Stimulated activated CD4-positive, alpha-beta T cell treated with anti-CD3 and anti-CD28 coated beads, Interleukin-2, amount 100 ng/mL, for 24 hours (primary cell): Measurements from ENCODE around the gene DCLRE1B.
"Not testable (repeated sequence)": the region's sequence is repeated elsewhere in the genome, so short reads cannot be mapped to it uniquely, and the experiment has no call there.

Experiments used
- DNase-seq, 2 donors: peaks; one replicate each; pipeline ENCODE4 v3.0.0-alpha.2; 2020

Gene DCLRE1B

DNA sequence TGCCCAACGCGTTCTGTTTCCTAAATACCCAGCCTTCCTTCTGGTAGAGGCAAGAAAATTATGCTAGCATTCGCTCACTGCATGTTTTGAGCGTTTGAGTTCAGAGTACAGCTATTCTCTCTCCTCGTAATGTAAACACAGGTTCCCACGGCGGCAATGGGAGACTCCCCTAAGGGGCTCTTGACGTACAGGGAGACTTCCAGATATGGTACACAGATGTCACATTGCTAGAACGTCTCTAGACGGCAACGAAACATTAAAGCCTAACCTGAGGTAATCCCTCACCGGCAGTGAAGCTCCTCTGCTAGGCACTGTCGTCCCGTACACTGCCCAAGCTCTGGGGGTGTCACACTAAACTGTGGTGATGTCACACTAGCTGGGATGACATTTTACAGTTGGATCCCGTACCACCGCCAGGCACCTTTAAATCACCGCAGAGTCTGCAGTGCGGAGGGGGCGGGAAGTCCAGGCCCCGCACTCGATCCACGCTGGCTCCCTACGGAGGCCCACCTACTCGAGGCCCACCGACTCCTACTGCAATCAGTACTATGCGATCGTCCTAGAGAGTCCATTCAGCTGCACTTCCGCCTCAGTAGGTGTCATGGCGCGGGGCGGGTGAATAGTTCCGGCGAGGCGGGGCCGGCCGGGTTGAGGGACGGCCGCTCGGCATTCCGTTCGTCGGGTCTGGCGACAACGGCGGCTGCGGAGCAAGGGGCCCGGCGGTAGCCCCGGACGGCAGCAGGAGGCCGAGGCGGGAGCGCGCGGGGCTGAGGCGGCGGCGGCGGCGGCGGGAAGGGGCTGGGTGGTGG, 24.0 kb downstream of the DCLRE1B start, which contains the start of gene HIPK1:
Gene HIPK1, plus strand, starts transcription at position 384 of the 809 bp plus-strand sequence.
- peak; percentile 93 to 94 for DNase-seq

DNA sequence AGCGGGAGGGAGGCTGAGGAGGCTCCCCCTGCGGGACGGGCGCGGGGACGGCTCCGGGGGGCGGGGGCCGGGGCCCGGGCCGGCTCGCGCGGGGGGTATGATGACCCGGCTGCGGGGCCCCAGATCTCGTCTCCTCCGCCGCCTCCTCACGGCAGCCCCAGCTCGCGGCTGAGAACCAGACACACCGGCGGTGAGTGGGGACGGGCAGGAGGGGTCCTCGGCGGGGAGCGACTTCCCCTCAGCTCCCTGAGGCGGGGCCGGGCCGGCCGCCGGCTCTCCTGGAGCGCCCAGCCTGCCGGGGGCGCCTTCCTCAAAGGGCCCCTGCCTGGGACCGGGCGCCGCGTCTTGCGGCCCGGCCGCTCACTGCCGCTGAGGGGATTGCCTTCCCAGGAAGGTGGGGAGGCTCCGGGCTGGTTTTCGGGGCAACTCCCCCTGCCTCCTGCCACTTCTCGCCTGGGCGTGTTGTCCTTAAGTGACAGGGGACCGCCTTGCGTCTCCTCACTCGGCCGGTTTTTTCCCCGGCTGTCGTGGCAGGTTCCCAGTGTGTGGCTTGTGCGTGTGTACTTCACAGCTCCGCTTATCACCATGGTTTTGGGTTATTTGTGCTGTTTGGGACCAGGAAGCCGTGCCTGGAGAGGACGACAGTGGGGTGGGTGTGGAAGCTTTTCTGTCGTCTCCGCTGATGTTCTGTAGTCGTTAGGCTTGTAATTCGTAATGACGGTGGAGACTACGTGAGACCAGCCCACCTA, 24.8 kb downstream of the DCLRE1B start:
- peak; percentile 58 to 65 for DNase-seq

DNA sequence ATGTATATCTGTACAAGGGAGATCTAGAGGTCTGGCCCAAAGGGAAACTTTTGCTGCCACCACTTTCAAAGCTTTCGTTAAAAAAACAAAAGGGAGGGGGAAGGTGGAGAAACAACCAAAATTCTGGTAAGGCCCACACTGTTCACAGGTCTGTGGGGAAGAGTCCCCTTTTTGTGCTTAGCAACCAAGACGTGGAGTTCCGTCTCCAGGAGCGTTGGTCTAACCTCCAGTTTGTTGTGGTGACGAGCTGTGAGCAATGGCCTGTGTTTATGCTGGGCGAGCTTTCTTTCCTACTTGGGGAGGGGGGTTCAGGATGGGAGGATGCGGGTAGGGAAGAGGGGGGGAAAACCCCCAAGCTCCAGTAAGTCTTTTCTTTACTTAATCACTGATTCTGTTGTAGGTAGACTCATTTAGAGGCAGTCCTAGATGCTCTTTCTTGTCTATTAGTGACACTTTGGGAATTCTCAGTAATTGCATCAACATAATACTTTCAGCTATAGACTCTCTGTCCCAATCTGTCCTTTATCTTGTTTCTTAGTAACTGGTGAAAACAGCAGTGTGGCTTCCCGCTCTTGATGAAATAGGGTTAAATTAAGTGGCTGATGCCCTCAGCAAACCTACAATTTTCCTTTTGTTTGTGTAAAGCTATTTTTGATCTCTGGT, 25.5 kb downstream of the DCLRE1B start:
- DNase-seq: peak; percentile 58 to 68

DNA sequence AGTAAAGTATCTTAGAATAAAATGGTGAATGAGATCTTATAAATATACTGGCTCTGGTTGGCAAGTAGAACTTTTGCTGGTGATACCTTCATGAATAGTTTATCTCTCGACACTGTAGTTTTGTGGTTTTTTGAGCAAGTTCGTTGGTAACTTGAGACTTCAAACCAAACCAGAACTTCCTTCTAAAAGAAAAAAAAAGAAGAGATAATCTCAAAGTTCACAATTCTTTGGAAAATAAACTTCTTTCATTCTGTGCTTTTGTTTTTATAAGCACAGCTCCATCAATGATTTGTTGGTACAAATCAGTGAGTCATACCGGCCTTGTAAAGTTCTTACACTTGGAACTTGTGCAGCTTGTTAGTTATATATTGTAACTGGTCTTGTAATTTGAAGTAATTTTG, 26.3 kb downstream of the DCLRE1B start:
- DNase-seq: no peak

DNA sequence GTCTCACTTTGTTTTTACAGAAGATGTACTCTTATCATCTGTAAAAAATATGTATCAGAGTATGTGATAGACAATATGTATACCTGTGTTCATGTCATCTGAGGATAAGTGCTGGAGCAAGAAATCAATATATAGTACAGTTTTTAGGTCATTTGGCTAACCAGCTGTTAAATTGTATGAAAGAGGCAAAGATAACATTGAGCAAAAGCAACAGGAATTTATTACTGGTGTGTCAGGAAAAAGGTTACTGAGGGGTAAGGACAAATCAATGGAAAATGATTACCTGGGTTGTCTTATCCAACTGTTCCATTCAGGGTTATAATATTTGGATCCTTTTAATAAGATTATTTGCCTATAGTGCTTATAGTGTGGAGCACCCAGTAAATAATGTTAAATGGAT, 28.9 kb downstream of the DCLRE1B start:
- DNase-seq: no peak

DNA sequence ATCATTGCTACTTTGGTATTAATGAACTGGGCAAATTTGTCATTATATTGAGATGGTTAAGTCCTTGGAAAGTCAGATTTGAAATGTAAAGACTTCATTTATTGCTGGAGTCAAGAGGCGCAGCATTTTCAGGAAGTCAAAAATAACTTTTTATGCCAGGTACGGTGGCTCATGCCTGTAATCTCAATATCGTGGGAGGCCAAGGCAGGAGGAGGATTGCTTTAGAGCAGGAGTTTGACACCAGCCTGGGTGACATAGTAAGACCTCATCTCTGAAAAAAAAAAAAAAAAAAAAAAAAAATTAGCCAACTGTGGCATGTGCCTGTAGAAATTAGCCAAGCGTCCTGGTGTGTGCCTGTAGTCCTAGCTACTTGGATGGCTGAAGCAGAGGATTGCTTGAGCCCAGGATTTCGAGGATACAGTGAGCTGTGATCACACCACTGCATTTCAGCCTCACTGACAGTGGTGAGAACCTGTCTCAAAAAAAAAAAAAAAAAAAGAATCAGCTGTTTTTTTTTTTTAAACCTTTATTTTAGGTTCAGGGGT, 29.5 kb downstream of the DCLRE1B start:
- no peak for DNase-seq

DNA sequence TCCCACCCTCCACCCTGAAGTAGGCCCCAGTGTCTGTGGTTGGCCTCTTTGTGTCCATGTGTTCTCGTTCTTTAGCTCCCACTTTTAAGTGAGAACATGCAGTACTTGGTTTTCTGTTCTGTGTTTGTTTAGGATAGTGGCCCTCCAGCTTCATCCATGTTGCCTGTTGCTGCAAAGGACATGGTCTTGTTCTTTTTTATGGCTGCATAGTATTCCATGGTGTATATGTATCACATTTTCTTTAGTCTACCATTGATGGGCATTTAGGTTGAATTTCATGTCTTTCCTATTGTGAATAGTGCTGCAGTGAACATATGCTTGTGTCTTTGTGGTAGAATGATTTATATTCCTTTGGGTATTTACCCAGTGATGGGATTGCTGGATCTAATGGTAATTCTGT, 30.1 kb downstream of the DCLRE1B start:
- DNase-seq: no peak

DNA sequence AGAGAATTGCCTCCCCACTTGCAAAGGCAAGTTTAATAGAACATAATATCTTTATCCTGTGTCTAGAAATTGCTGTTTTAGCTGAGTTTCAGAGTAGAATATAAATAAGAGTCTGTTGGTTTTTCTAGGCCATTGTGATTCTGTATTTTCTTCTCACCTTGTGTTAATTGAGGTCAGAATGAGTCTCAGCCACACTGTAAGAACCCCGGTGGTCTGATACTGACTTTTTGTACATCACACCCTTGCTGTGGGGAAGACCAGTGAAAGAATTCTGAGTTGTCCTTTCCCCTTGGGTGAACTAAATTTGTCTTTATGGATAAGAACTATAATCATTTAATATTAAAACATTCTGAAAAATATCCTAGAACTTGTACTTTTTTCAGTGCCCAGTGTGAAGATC, 30.8 kb downstream of the DCLRE1B start:
- no peak for DNase-seq

DNA sequence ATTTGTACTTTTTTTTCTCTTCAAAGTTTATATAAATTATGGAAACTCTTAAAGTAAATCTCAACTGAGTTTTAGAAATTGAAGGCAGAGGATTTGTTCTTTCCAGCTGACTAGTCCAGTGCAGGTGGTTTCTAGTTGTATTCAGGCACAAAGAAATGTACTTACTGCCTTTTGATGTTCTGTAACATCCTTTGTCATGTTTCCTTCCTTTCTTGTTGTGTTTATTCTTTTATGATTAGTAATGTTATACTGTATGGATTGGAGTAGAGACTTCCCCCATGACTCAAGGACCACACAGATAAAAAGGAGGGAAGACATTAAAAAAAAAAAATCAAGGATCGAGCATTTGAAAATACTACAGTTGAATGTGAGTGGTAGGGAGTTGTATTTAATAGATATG, 32.0 kb downstream of the DCLRE1B start:
- no peak for DNase-seq

DNA sequence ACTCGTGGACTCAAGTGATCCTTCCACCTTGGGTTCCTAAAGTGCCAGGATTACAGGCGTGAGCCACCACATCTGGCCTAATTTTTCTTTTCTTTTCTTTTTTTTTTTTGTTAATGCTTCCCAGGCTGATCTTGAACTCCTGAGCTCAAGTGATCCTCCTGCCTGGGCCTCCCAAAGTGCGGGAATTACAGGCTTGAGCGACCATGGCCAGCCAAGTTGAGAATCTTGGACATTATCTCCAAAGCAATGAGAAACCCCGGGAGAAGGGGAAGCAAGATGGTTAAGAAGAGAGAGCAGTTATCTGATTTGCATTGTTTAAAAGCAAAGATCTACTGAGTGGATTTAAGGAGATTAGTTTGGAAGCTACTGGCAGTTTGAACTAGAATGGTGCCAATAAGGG, 33.1 kb downstream of the DCLRE1B start:
- no peak for DNase-seq

DNA sequence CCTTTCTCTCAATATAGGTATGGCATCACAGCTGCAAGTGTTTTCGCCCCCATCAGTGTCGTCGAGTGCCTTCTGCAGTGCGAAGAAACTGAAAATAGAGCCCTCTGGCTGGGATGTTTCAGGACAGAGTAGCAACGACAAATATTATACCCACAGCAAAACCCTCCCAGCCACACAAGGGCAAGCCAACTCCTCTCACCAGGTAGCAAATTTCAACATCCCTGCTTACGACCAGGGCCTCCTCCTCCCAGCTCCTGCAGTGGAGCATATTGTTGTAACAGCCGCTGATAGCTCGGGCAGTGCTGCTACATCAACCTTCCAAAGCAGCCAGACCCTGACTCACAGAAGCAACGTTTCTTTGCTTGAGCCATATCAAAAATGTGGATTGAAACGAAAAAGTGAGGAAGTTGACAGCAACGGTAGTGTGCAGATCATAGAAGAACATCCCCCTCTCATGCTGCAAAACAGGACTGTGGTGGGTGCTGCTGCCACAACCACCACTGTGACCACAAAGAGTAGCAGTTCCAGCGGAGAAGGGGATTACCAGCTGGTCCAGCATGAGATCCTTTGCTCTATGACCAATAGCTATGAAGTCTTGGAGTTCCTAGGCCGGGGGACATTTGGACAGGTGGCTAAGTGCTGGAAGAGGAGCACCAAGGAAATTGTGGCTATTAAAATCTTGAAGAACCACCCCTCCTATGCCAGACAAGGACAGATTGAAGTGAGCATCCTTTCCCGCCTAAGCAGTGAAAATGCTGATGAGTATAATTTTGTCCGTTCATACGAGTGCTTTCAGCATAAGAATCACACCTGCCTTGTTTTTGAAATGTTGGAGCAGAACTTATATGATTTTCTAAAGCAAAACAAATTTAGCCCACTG, 35.5 kb downstream of the DCLRE1B start:
- peak; percentile 29 to 46 for DNase-seq

DNA sequence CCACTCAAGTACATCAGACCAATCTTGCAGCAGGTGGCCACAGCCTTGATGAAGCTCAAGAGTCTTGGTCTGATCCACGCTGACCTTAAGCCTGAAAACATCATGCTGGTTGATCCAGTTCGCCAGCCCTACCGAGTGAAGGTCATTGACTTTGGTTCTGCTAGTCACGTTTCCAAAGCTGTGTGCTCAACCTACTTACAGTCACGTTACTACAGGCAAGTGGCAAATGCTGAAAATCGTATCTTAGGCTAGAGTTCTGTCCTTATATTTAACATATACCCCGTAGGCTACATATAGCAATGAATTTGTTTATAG, 36.1 kb downstream of the DCLRE1B start:
- no peak for DNase-seq

DNA sequence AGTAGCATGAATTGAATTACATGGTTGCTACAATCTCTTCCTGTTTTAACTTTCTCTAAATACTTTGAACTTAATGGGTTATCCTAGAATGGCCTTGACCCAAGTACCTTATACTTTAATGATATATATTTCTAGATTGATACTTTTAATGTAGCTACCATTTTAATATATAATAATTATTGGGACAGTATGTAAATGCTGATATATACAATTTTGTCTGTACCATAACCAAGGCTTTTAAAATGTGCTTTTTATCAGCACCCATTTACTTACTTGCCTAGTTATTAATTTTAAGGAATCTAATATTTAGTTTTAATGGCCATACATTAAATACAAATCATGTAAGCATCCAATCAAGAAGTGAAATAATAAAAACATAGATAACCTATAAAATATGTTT, 37.4 kb downstream of the DCLRE1B start:
- no peak for DNase-seq

DNA sequence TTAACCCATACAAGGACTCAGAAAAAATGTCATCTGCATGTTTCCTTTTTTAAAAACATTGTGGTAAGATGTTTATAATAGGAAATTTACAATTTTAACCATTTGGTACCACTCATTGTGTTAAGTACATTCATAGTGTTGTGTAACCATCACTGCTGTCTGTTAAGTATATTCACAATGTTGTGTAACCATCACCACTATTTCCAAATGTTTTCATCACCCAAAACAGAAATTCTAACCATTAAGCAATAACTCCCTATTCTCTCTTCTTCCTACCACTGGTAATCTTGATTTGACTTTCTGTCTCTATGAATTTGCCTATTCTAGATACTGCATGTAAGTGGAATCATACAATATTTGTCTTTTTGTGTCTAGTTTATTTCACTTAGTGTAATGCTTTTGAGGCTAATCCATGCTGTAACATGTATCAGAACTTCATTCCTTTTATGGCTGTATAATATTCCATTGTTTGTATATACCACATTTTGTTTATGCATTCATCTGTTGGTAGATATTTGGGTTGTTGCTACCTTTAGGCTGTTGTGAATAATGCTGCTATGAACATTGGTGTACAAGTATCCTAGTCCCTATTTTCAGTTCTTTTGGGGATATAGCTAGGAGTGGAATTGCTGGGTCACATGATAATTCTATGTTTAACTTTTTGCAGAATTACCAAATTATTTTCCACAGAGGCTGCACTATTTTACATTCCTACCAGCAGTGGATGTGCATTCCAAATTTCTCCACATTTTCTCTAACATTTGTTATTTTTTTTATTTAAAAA, 38.1 kb downstream of the DCLRE1B start:
- DNase-seq: no peak

DNA sequence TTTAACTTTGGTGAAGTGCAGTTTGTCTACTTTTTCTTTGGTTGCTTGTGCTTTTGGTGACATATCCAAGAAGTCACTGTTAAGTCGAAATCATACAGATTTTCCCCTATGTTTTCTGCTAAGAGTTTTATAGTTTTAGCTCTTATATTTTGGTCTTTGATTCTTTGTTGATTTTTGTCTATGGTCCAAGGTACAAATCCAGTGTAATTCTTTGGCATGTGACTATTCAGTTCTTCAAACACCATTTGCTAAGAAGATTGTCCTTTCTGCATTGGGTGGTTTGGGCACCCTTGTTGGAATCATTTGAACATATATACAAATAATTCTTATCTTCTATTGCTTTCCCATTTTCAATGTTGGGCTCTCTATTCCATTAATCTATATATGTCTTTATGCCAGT, 40.2 kb downstream of the DCLRE1B start:
- DNase-seq: no peak

DNA sequence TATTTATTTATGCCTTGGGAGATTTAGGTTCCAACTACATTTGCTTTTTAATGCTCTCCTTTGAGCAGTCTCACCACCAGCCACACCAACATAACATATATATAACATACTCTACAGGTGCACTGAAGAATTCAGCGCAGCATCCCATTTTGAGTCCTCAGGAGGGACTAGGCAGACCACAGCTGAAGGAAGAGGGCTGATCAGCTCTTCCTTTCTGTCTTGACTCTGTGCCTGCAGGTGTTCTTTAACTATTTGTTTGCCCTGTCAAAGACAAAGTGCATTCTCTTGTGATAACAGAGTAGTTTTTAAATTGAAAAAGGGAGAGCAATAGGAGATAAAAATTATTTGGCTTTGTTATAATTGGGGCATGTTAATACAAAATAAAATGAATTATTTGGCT, 41.0 kb downstream of the DCLRE1B start:
- DNase-seq: no peak

DNA sequence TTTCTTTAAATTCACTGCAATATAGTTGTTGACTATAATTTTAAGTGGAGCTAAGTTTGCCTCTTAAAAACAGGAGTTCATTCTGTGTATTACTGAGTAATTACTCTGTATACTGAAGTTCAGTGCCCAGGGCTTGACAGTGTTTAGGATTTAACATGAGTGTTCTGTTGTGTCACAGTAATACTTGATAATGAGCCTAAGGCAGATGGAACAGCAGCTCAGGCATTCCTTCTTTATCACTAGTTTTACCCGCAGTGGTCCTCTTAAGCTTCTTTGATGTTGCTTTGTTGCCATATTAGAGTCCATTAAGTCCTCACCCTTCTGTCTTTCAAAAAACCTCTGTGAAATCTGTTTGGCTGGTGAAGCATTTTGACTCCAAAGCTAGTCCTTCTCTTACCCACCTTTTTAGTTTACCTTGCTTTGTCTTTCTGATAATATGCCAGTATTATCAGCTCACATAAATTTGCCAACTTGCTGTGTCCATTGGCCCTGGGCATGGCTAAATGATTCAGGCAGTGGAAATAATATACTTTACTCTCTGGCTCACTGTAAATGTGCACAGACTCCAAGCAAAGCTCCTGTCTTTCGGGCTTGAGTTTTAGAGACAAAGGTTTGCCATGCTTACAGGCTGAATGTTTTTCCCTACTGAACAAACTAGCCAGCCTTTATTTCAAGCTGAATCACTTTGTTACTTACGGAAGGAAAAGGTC, 41.7 kb downstream of the DCLRE1B start:
- DNase-seq: no peak

DNA sequence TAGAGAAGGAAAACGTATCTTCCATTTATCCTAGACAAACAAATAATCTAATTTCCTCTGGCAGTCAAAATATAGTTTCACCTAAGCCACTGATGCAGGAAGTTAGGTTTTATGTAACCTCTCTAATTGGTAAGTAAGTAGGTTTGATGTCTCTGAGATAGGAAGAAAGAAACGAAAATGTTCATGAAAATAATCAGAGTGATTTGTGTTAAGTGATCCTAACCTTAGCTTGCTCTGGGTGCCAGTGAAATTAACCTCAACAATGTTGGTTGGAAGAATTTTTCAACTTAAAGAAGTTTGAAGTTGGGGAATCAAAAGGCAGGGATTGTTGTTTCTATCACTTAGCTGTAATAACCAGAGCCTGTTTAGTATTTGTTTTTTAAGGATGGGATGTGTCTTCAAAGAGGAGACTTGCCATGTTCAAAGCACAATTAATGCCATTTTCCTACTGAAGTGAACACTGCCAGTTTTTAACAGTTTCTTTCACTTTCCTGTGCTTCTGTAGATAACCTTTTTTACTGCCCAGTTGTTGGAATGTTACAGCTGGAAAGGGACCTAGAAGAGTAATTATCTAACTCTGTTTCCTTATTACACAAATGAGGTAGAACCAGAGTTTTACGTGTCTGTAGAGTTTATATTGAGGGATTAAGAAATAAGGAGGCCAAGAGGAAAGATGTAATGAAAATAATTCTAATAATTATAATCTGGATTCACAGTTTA, 42.4 kb downstream of the DCLRE1B start:
- no peak for DNase-seq

DNA sequence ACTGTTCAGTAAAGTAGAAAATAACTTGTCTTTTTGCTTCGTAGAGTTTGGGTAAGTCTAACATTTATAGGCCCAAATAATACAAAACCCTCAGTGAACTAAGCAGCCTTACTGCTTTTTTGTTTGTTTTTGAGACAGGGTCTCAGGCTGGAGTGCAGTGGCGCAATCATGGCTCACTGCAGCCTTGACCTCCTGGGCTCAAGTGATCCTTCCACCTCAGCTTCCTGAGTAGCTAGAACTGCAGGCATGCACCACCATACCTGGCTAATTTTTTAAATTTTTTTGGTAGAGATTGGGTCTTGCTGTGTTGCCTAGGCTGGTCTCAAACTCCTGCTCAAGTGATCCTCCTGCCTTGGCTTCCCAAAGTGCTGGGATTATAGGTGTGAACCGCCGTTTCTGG, 43.0 kb downstream of the DCLRE1B start:
- not testable (repeated sequence) for DNase-seq

DNA sequence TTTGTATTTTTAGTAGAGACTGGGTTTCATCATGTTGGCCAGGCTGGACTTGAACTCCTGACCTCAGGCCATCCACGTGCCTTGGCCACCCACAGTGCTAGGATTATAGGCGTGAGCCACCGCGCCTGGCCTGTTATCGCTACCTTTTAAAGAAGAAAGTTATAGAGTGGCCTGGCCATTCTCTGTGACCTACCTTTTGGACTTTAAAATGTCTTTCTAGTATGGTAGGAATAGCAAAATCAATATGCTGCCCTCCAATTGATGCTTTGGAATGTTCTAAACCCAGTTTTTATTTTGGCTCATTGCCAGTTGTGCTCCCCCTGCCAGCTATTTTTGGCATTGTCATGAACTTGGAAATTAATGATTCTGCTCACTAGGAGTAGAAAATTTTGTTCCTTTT, 43.9 kb downstream of the DCLRE1B start:
- DNase-seq: no peak
